SK-N-MC (cell line): Measurements from ENCODE around the gene MMP24OS.

Experiments
- EZH2 ChIP-seq: fragments of 200-600 bp; sonication (generic); IDR thresholded peaks from one replicate; pipeline ENCODE4 v1.6.1; 2017; ENCODE audit warnings: antibody characterized with exemption
- FOXP2 ChIP-seq: optimal IDR thresholded peaks from 2 replicates; pipeline ENCODE3; 2011; ENCODE audit warnings: mild to moderate bottlenecking, moderate library complexity; ENCODE audit not compliant: insufficient read depth; ENCODE audit errors: extremely low read length, control extremely low read depth
- POLR2AphosphoS5 ChIP-seq: IDR thresholded peaks from 2 replicates; pipeline ENCODE4 v1.6.1; 2012; ENCODE audit warnings: mild to moderate bottlenecking, low read depth, low read length, borderline replicate concordance

DNA sequence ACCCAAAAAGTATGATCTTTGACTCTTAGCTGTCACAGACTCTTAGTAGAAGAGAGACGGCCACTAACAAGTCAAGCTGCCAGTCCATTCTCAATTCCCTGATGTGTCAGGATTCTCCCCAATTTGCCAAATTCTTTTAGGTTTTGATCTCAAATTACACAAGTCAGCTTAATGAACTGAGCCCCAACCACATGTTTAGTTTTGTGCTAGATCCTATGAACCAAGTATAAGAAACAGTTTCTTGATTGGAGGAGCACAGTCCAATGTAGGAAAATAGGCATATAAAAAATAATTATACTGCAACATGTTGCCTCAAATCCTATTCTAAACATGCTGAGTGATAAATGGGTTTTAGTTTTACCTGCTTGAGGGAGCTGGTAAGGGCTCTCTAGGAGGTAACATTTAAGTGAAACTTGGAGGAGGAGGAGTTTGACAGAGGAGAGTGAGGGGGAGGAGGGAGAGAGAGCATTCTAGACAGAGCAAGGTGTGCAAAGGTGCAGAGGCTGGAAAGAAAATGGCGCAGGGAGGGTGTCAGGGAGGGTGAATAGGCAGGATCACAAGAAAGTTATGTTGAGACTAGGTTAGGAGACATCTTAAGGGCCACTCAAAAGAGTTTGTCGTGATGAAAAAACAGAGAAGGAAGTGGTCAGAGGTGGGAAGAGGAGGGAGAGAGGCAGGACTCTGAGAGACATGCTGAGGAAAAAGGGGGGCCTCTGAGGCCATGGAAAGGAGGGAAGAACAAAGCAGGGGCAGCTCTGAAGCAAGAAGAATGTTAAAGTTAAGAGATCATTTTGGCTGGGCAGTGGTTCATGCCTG lies 37.1 kb upstream of the MMP24OS start:
- TF ChIP-seq EZH2 (no peak), FOXP2 (no peak), POLR2AphosphoS5 (no peak)
